Measurements from ENCODE around the gene CYP27C1.
"Not testable (repeated sequence)": the region's sequence is repeated elsewhere in the genome, so short reads cannot be mapped to it uniquely, and the experiment has no call there.

CYP27C1 gene

GRCh38 chr2:127224135-127224534 is 4.0 kb upstream of the CYP27C1 start:
- not testable (repeated sequence) for DNase-seq (ENCODE audit: low spot score)

- DNase-seq (ENCODE audit: low spot score): no peak
These were observed 849 bp upstream of the CYP27C1 start for GRCh38 chr2:127220768-127221527.

GRCh38 chr2:127219171-127220070 is 678 bp downstream of the CYP27C1 start:
- DNase-seq (ENCODE audit: low spot score): no peak

GRCh38 chr2:127218812-127219170 is 1.3 kb downstream of the CYP27C1 start:
- no peak for DNase-seq (ENCODE audit: low spot score)

- DNase-seq (ENCODE audit: low spot score): no peak
These were observed 2.4 kb downstream of the CYP27C1 start for GRCh38 chr2:127217470-127218325.

GRCh38 chr2:127216593-127216992 is 3.5 kb downstream of the CYP27C1 start:
- DNase-seq (ENCODE audit: low spot score): no peak

- no peak for DNase-seq (ENCODE audit: low spot score)
These were observed 4.0 kb downstream of the CYP27C1 start for GRCh38 chr2:127216095-127216494.

- not testable (repeated sequence) for DNase-seq (ENCODE audit: low spot score)
These were observed 5.9 kb downstream of the CYP27C1 start for GRCh38 chr2:127214201-127214600.

GRCh38 chr2:127208313-127208712 is 11.8 kb downstream of the CYP27C1 start:
- no peak for DNase-seq (ENCODE audit: low spot score)

- no peak for DNase-seq (ENCODE audit: low spot score)
These were observed 14.6 kb downstream of the CYP27C1 start for GRCh38 chr2:127205218-127206125.

- no peak for DNase-seq (ENCODE audit: low spot score)
These were observed 18.6 kb downstream of the CYP27C1 start for GRCh38 chr2:127201452-127201851.

- no peak for DNase-seq (ENCODE audit: low spot score)
These were observed 19.1 kb downstream of the CYP27C1 start for GRCh38 chr2:127200962-127201361.

GRCh38 chr2:127199223-127199622 is 20.9 kb downstream of the CYP27C1 start:
- no peak for DNase-seq (ENCODE audit: low spot score)

- DNase-seq (ENCODE audit: low spot score): peak; percentile 50
These were observed 22.4 kb downstream of the CYP27C1 start for GRCh38 chr2:127197475-127198385.

GRCh38 chr2:127196998-127197397 is 23.1 kb downstream of the CYP27C1 start:
- no peak for DNase-seq (ENCODE audit: low spot score)

GRCh38 chr2:127196549-127196948 is 23.6 kb downstream of the CYP27C1 start:
- DNase-seq (ENCODE audit: low spot score): no peak

GRCh38 chr2:127195140-127196074 is 24.7 kb downstream of the CYP27C1 start:
- DNase-seq (ENCODE audit: low spot score): no peak

GRCh38 chr2:127194447-127194846 is 25.7 kb downstream of the CYP27C1 start:
- no peak for DNase-seq (ENCODE audit: low spot score)

- peak; percentile 82 for DNase-seq (ENCODE audit: low spot score)
These were observed 26.2 kb downstream of the CYP27C1 start for GRCh38 chr2:127193967-127194280.
